ENCODE data around the gene HARBI1. TPM values are rescaled to one million over a fixed set of nuclear protein-coding genes. Genes with fewer than 3 reads are reported as not detected.

Gene HARBI1
- total RNA-seq, 1 donor from 2014 or later: 6.5 TPM

DNA sequence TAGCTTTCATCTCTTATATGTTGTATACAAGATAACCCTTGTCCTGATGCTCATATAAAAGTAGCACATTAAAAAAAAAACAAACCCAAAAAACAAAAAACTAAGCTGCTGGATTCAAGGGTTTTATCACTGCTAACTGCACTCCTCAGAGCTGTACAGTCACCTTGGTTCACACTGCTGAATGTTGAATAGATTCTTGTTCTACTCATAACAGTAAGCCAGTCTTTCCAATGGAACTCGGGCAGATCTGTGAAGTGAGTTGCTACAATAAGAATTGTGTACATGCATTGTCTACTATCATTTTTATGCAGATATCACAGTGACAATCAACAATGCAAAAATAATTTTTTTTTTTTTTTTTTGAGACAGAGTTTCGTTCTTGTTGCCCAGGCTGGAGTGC lies 4.7 kb downstream of the HARBI1 start:
- intact Hi-C loops (cut with micrococcal nuclease): loop anchor here (10.0 kb wide), 2 partner anchors 768 to 808 kb away; partner anchors contain the start of genes CRY2 and SLC35C1
- Mint-ChIP-seq H3K4me1 (peaks cover 7% of the 10 kb centered on the region), H3K27me3 (no peaks in the 10 kb centered on the region), H3K36me3 (ENCODE audit: low read depth) (peaks cover 4% of the 10 kb centered on the region), H3K9me3 (no peaks in the 10 kb centered on the region), H3K4me3 (no peak overlapping the region), H3K27ac (no peak overlapping the region)
- TF ChIP-seq, protein P1, sequence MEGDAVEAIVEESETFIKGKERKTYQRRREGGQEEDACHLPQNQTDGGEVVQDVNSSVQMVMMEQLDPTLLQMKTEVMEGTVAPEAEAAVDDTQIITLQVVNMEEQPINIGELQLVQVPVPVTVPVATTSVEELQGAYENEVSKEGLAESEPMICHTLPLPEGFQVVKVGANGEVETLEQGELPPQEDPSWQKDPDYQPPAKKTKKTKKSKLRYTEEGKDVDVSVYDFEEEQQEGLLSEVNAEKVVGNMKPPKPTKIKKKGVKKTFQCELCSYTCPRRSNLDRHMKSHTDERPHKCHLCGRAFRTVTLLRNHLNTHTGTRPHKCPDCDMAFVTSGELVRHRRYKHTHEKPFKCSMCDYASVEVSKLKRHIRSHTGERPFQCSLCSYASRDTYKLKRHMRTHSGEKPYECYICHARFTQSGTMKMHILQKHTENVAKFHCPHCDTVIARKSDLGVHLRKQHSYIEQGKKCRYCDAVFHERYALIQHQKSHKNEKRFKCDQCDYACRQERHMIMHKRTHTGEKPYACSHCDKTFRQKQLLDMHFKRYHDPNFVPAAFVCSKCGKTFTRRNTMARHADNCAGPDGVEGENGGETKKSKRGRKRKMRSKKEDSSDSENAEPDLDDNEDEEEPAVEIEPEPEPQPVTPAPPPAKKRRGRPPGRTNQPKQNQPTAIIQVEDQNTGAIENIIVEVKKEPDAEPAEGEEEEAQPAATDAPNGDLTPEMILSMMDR (IDR thresholded peaks at IDR 0.05): no peak
- POLR2A ChIA-PET: interaction anchor here (0.7 to 0.9 kb wide), 2 partner anchors 202 to 658 kb away, joined by 3 to 7 read pairs; partner anchors contain the start of gene MADD
- DNase-seq (no peak), ATAC-seq (ENCODE audit: low read depth) (no peak)
- CTCF ChIA-PET: no interaction called here

DNA sequence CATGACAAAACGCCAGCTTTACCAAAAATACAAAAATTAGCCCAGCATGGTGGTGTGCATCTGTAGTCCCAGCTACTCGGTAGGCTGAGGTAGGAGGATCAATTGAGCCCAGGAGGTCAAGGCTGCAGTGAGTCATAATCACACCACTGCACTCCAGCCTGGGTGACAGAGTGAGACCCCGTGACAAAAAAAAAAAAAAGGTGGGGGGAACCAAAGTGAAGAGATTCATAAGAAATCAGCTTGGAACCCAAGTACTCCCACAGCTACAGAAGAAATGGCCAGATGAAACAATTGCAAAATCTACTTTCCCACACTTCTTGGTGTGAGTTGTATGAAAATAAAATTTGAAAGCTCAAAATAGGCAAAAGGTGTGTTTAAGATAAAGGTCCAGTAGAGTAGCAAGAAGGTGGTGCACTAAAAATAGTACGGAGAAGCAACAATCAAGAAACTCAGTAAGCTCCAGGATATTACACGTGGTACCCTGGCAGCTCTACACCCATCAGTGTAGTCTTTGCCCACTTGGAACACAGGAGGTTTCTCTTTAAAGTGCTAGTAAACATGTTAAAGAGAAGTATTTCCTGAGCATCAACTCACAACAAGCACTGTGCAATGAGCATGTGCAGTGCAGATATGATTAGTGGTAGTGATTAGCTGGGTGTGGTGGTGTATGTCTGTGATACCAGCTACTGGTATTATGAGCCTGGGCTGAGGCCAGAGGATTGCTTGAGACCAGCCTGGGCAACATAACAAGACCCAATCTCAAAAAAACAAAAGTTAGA lies 5.3 kb downstream of the HARBI1 start:
- no peak overlapping the region for H3K4me3 Mint-ChIP-seq
- H3K36me3 Mint-ChIP-seq (ENCODE audit: low read depth): peaks cover under 1% of the 10 kb centered on the region
- H3K9me3 Mint-ChIP-seq: no peaks in the 10 kb centered on the region
- H3K27ac Mint-ChIP-seq: no peak overlapping the region
- ChIA-PET POLR2A (interaction anchor here (0.9 kb wide), 1 partner anchor 658 kb away, joined by 3 read pairs; the partner anchor contains the start of gene MADD), CTCF (no interaction called here)
- ATAC-seq (ENCODE audit: low read depth): no peak
- DNase-seq: no peak
- no peaks in the 10 kb centered on the region for H3K27me3 Mint-ChIP-seq
- TF ChIP-seq, protein P1 (IDR thresholded peaks at IDR 0.05): no peak
- intact Hi-C loops (cut with micrococcal nuclease): loop anchor here (10.0 kb wide), 2 partner anchors 767 to 807 kb away; partner anchors contain the start of genes CRY2 and SLC35C1
- H3K4me1 Mint-ChIP-seq: peaks cover 3% of the 10 kb centered on the region

DNA sequence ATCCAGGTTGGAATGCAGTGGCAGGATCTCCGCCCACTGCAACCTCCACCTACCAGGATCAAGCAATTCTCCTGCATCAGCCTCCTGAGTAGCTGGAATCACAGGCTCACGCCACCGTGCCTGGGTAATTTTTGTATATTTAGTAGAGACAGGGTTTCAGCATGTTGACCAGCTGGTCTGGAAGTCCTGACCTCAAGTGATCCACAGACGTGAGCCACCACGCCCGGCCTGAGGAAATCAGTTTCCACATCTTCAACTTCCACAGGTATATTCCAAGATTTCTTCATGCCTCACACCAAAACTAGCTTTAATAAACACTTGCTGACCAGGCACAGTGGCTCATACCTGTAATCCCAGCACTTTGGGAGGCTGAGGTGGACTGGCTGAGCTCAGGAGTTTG lies 7.6 kb downstream of the HARBI1 start:
- TF ChIP-seq, protein P1 (IDR thresholded peaks at IDR 0.05): no peak
- no peak for ATAC-seq (ENCODE audit: low read depth)
- Mint-ChIP-seq H3K4me3 (no peak overlapping the region), H3K4me1 (no peaks in the 10 kb centered on the region), H3K27me3 (no peaks in the 10 kb centered on the region), H3K27ac (no peak overlapping the region), H3K36me3 (ENCODE audit: low read depth) (no peaks in the 10 kb centered on the region), H3K9me3 (peaks cover 4% of the 10 kb centered on the region)
- no peak for DNase-seq
- POLR2A ChIA-PET: interaction anchor here (0.7 to 1.2 kb wide), 2 partner anchors 8 to 23 kb away, joined by 3 to 4 read pairs; partner anchors contain the start of gene ATG13
- CTCF ChIA-PET: no interaction called here
- intact Hi-C loops (cut with micrococcal nuclease): no loop called here

DNA sequence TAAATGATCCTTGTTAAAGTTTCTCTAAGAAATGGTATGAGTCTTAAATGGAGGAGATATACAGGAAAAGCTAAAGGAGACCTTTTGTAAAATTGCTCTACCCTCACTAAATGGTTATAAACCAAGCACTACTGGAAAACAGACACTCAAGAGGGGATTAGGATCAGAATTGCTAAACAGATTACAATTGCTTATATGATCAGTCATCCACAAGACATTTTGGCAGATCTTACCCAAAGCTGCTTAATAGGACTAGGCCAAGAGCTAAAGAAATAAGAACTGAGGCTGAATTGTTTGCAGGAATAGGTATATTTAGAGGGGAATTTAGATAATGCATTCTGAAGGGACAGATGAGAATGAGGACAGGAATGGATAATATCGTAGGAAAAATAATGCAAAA lies 9.5 kb downstream of the HARBI1 start:
- Mint-ChIP-seq H3K27ac (no peak overlapping the region), H3K36me3 (ENCODE audit: low read depth) (peaks cover 6% of the 10 kb centered on the region), H3K9me3 (peaks cover 10% of the 10 kb centered on the region), H3K4me1 (peaks cover 11% of the 10 kb centered on the region), H3K27me3 (no peaks in the 10 kb centered on the region), H3K4me3 (no peak overlapping the region)
- ChIA-PET POLR2A (interaction anchor here (0.5 to 1.8 kb wide), 4 partner anchors 9 to 1376 kb away, joined by 3 to 13 read pairs (median 4); partner anchors contain the start of gene AMBRA1), CTCF (no interaction called here)
- no peak for DNase-seq
- intact Hi-C loops (cut with micrococcal nuclease): no loop called here
- TF ChIP-seq, protein P1 (IDR thresholded peaks at IDR 0.05): no peak
- ATAC-seq (ENCODE audit: low read depth): no peak

DNA sequence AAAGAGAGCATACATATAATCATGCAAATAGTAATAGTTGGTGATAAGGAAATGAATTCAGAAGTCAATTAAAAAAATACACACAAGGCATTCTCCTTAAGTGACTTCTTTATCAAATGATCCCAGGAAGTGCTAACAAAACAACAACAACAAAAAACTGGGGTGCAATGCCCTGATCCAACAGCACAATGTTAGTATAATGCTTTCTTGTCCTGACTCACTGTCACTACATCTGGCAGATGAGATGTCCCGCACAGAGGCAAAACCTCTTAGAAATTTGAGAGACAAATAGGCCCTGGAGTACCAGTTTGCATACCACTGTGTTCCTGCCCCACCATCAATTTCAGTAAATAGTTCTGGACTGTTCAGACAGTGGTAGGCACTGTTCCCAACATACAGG lies 12.2 kb downstream of the HARBI1 start:
- POLR2A ChIA-PET: no interaction called here
- peaks cover 10% of the 10 kb centered on the region for H3K9me3 Mint-ChIP-seq
- no peak overlapping the region for H3K27ac Mint-ChIP-seq
- H3K4me1 Mint-ChIP-seq: peaks cover 11% of the 10 kb centered on the region
- TF ChIP-seq, protein P1 (IDR thresholded peaks at IDR 0.05): no peak
- H3K27me3 Mint-ChIP-seq: no peaks in the 10 kb centered on the region
- intact Hi-C loops (cut with micrococcal nuclease): no loop called here
- ATAC-seq (ENCODE audit: low read depth) (no peak), DNase-seq (no peak)
- CTCF ChIA-PET: no interaction called here
- H3K36me3 Mint-ChIP-seq (ENCODE audit: low read depth): peaks cover 8% of the 10 kb centered on the region
- H3K4me3 Mint-ChIP-seq: no peak overlapping the region
